PFSK-1 (cell line): Measurements from ENCODE around the gene ANXA3.

Source experiments
- POLR2AphosphoS5 ChIP-seq: IDR thresholded peaks from 2 replicates; pipeline ENCODE4 v1.6.1; 2012; ENCODE audit warnings: low read depth, mild to moderate bottlenecking, control low read depth, low read length, moderate library complexity
- REST ChIP-seq, 2 experiments: IDR thresholded peaks; 2 replicates each; pipeline versions ENCODE4 v1.6.1 to v1.8.0; 2011 to 2012; ENCODE audit warnings: low read depth in 2 of 2, low read length in 2 of 2, control low read depth in 1 of 2, inconsistent platforms in 1 of 2, mild to moderate bottlenecking in 1 of 2, moderate library complexity in 1 of 2; ENCODE audit not compliant: insufficient read depth in 1 of 2
- SIN3A ChIP-seq: IDR thresholded peaks from 2 replicates; pipeline ENCODE4 v1.6.1; 2012; ENCODE audit warnings: mild to moderate bottlenecking, low read length, moderate library complexity, borderline replicate concordance; ENCODE audit not compliant: insufficient read depth
- TAF1 ChIP-seq: IDR thresholded peaks from 2 replicates; pipeline ENCODE4 v1.6.1; 2012; ENCODE audit warnings: low read length, control low read depth, borderline replicate concordance; ENCODE audit not compliant: insufficient read depth

- TF ChIP-seq REST (IDR thresholded peaks at IDR 0.05; ENCODE audit: insufficient read depth in 1 of 2, low read depth in 2 of 2, low read length in 2 of 2) (no peak), TAF1 (no peak), POLR2AphosphoS5 (no peak), SIN3A (no peak)
Observed at GRCh38 chr4:78513411-78513975, 38.1 kb upstream of the ANXA3 start.
